ENCODE results near the gene PGBD5.
A peak's percentile ranks its signal among the peaks of the same experiment; 100 is the strongest.
"Not testable (repeated sequence)": the region's sequence is repeated elsewhere in the genome, so short reads cannot be mapped to it uniquely, and the experiment has no call there.

PGBD5 gene

DNA sequence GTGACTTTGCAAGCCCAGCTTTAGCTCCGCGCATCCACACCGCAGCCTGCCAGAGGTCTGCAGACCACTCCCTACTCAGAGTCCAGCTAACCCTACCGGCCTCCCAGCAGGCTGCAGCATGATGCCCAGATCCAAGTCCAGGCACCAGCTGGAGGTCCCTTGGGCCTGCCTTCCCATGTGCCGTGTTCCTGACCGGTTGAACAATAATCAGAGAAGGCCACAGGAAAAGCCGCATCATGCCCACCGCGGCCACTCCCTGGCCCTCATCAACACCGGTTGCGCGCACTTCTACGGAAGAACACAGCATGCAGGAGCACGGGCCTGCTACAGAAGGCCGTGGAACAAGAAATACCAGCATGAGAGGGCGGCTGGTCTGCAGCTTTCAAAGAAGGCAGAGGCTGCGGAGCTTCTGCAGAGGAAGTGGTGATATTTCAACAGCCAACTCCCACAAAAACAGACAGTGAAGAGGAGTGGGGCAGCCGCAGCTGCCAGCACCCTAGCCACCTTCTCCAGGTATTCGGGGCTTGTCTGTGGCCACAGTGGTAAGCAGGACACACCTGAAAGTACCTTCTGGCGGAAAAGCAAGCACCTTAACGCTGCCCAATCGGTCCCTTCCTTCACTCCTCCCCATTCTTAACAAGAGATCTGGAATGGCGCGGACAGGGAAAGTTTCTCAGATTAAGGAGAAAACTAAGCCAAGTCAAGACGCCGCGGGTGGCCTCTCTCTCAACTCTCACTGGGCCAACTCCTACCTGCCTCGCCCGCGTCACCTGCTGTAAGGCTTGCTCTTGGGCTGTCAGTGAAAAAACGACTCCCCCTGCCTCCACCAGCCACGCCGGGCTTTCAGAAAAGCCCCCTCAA, 1.5 kb downstream of the PGBD5 start:
- DNase-seq (ENCODE audit: low spot score), result no peak

DNA sequence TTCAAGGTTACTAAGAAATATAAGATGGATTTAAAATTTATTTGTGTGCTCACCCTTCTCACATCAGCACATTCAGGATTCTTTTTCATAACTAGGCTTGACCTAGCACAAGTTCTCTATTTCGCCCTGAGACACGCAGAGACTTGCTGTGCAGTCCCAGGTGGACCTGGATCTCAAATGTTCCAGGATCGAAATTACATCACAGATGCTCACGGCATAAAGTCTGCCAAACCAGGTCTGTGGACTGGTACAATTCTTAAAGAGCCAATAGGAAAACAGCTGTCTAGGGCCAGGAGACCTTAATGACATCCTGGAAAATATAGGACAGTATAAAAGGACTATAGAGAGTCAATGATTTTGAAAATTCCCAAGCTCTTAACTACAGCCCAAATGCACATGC, 2.2 kb downstream of the PGBD5 start:
- DNase-seq (ENCODE audit: low spot score), result no peak

DNA sequence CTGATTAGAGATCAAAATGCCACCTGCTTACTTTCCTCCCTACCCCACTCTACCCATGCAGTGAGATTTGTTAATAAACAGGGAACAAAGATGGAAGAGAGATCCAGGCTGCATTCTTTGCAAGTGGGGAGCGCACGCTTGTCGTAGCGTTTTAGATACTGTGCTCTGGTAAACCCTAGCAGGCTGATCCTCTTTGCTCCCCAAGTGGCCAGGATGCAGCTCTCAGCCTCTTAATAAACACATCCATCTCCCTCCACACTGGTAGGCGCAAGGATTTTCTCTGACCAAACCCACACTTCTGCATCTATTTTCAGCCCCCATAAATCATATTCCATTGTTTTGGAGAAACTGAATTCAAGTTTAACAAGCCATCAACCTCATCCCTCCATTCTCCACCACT, 2.9 kb downstream of the PGBD5 start:
- DNase-seq (ENCODE audit: low spot score), result no peak

DNA sequence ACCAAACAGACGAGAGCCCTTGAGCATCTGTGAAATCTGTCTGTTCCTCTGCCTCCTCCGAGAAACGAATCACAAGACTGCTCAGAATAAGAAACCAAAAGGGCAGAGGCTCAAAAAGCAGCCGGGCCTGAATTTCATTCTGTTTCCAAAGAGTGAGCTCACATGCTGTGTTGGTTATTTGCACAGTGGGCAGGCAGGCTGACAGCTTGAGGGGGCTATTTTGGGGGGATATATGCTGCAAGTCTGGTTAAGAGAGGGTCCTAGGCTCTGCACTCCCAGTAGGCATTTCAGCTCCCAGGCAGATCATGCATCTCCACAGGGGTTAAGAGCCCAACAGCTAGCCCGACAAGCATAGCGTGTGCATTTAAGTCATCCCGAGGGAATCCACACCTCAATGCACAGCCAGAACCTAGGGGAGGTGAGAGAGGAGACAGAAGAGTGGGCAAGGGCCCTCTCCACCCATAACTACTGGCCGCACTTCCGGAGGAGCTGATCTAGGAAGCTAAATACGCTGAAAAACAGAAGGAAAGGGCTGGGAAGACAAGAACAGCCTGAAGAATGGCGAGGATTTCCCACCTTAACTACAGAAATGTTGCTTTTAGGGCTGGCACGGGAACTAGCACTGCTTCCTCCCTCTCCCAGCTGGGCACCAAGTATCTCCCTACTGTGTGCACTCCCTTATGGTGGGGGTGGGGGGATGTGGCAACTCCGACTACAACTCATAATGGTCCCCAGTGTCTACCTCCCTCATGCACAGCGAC, 3.7 kb downstream of the PGBD5 start:
- no peak for DNase-seq (ENCODE audit: low spot score)

DNA sequence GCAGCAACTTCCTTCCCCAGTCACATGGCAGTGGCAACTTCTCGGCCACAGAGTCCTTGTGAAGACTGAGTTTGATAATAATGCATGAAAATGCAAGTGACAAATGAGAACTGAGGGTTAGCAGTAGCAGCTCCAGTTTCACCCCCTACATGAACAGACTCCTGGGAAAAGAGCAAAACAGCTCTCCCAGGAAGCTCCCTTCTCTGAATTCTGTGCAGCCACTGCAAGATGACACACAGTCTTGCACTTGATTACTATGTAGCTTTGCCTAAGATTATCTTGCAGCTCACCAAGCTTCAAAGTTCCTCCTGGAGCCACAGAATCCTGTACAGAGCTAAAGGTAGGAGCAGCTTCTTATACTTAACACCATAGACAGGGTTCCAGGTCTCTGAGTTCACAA, 4.7 kb downstream of the PGBD5 start:
- DNase-seq (ENCODE audit: low spot score), result peak; percentile 31

DNA sequence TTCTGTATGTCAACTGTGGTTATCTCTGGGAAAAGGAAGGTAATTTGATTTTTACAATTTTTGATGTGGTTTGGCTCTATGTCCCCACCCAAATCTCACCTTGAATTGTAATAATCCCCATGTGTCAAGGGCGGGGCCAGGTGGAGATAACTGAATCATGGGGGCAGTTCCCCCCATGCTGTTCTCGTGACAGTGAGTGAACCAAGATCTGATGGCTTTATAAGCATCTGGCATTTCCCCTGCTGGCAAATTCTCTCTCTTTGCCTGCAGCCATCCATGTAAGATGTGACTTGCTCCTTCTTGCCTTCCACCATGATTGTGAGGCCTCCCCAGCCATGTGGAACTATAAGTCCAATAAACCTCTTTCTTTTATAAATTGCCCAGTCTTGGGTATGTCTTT, 5.8 kb downstream of the PGBD5 start:
- not testable (repeated sequence) for DNase-seq (ENCODE audit: low spot score)

DNA sequence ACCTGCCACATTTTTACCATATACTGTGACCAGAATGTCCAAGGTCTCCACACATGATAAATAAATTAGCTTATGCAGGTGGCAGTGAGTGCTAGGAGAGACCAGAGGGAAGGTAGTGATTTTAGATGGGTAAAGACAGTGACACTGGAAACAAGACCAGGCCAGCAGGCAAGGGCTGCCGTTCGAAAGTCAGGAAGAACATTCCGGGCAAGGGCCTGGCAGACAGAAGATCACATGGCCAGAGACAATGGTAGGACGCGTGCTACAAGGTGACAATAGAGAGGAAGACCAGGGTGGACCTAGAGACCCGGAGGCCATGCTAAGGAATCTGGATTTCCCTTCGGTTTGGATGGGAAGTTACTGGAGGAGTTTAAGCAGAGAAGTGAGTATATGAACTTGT, 9.7 kb downstream of the PGBD5 start:
- no peak for DNase-seq (ENCODE audit: low spot score)

DNA sequence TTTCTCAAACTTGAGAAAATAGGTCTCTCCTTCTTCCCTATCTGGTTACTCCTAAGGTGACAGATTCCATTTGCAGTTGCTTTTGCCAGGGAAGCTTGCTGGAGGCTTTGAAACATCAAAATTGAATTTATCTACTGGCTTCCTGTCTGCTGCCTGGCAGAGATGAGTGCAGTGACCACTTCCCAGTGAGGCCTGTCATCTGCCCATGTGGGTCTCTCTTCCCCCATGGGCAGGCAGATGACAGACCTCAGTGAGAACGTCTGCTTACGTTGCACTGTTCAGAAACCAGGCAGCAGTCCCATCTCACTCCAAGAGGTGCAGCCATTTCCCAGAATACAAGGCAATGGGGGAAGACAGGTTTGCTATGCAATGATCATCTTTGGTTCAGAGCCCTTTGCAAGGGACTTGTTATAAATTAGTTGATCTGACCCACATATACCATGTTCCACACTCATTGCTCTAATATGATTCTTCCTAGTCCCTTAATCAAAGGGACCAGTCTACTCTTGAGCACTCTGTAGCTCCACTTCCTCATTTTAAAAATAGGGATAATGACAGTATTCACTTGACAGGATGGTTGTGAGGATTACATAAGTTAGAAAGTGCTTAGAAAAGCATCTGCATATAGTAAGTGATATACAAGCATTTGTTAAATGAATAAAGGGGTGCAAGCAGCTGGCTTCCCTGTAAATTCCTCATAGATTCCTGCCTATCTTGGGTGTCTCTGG, 10.6 kb downstream of the PGBD5 start:
- DNase-seq (ENCODE audit: low spot score), result no peak

DNA sequence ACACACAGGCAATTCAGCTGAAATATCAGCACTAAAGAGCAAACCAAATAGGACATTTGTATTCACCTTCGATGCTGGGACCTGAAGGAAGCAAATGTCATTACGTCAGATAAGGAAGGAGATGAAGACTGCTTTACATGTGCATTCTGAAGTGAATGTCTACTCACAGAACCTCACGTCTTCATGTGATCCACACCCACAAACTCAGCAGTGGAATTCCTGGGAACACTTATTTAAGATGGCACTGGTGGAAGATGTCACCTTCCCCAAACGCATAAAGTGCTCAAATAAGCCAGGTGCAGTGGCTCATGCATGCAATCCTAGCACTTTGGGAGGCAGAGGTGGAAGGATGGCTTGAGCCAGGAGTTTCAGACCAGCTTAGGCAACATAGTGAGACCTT, 11.4 kb downstream of the PGBD5 start:
- no peak for DNase-seq (ENCODE audit: low spot score)

DNA sequence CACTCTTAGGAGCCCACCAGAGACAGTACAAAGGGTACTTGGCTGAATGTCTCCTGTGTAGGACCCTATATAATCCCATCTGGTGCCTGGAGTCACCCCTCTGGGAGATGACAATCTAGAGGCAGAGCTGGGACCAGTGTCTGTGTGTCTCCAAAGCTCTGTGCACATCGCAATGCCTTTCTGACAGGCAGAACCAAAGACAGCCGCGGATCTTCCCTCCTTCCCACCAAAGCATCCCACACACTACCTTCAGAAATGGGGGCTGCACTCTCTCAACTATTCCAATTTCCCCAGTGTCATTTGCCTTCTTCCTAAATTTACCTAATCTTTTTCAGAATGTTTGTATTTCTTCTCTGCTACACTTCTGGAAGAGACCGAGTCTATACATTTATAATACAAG, 12.0 kb downstream of the PGBD5 start:
- no peak for DNase-seq (ENCODE audit: low spot score)

DNA sequence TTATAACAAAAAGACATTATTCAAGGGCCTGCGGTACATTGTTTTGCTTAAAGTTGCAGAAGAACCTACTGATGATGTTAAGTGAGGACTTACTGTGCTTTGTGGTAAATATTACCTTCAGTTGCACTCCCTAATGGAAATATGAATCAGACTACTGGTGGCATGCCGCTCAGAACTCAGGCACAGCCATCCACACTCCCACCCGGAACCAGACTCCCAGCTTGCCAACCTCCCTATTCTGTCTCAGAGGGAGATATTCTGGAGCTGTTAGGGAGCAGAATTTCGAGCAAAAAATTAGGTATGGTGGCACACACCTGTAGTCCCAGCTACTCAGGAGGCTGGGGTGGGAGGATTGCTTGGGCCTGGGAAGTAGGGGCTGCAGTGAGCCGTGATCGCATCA, 13.1 kb downstream of the PGBD5 start:
- DNase-seq (ENCODE audit: low spot score), result no peak

DNA sequence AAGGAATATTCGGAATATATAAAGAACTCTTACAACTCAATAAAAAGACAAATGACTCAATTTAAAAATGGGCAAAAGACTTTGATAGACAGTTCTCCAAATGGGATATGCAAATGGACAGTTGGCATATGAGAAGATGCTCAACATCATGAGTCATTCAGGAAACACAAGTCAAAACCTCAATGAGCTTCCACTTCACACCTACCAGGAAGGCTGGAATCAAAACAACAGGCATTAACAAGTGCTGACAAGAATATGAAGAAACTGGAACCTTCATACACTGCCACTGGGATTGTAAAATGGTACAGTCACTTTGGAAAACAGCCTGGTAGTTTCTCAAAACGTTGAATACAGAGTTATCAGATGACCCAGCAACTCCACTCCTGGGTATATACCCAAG, 17.2 kb downstream of the PGBD5 start:
- no peak for DNase-seq (ENCODE audit: low spot score)

DNA sequence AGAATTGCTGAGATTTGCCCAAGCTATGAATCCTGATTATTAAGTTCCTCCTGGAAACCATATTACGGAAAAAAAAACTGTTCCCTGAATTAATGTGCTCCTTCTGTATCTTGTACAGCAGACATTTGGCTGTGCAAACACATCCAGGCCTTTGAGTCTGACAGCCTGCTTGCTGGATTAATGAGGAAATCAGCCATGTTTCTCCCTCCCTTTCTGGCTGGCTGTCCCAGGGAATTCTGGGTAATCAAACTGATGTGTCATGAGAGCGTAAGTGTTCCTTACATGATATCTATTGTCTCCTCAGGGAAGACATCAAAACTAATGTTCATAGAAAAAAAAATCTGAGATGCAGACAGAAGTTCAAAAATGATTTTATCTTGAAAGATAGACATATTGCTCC, 18.8 kb downstream of the PGBD5 start:
- no peak for DNase-seq (ENCODE audit: low spot score)

DNA sequence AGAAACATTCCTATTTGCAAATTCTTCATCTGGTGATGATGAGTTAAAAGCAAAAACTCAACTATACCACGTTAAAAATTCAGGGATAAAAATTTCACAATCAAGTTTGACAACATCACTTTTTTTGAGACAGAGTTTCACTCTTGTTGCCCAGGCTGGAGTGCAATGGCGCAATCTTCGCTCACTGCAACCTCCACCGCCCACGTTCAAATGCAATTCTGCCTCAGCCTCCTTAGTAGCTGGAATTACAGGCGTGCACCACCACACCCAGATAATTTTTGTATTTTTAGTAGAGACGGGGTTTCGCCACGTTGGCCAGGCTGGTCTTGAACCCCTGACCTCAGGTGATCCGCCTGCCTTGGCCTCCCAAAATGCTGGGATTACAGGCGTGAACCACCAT, 19.4 kb downstream of the PGBD5 start:
- not testable (repeated sequence) for DNase-seq (ENCODE audit: low spot score)

DNA sequence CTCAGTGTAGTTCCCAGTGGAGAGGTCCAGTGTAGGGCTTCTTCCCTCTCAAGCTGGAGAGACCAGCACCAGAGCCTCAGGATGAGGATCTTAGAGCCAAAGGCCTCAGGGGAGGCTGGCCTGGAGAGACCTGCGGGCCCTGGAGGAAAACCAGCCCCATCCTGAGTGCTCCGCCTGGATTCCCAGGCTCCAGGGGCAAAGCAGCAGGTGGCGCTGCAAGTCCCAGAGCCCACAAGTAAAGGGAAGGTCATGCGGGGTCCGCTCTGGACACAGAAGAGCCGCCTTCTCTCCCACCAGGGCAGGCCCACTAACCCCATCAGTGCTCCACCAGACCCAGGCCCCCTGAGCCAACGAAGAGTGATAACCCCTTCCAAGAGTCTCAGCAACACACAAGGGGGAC, 22.7 kb downstream of the PGBD5 start:
- no peak for DNase-seq (ENCODE audit: low spot score)

DNA sequence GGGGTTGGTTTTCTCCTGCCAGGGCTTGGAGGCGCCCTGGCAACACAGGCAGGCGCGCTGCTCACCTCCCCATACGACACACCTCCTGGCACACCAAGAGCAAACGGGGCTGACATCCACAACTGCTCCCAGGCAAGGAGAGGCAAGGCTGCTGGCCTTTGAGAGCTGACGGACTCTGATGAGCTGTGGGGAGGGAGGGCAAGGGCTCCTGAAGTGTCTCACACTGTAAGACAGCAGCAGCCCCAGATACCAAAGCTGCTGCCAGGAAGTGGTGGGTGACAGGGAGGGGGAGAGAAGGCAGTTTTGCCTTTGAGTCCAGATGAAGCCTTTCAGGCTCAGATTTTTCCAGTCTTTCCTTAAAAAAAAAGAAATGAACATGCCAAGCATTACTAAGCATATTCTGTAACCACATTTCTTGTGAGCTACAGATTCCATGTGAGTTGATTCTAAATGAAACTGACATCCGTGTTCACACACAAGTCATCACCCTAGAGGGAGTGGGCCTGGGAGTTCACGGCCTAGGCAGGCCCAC, 24.3 kb downstream of the PGBD5 start:
- no peak for DNase-seq (ENCODE audit: low spot score)

DNA sequence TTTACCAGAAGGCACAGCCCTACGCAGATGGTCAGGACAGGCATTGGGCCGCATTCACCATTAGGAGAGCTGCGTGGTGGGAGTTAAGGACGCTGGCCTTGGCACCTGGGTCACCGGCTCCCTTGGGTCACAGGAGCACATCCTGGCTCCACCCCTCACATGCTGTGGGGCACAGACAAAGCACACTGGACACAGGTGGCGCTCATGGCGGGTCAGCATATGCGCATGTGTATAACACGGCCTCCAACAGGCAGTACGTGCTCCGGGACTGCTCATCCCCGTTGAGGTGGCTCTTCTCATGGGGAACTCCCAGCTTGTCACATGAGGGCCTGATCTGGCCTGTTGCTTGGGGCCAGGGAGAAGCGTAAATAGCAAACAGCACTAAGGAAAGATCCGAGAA, 25.0 kb downstream of the PGBD5 start:
- DNase-seq (ENCODE audit: low spot score), result no peak

DNA sequence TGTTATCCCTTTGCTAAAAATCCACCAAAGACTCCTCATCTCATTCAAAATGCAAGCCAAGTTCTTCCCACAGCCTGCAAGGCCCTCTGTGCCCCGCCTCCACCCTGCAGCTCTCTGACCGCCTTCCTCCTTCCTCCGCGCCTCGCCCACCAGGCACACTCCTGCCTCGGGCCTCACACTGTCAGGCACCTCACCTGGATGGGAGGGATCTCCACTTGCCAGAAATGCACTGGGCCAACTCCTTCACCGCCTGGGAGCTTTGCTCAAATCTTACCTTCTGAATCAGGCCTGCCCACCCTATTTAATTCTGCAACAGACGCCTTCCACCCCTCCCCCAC, 26.2 kb downstream of the PGBD5 start:
- no peak for DNase-seq (ENCODE audit: low spot score)

DNA sequence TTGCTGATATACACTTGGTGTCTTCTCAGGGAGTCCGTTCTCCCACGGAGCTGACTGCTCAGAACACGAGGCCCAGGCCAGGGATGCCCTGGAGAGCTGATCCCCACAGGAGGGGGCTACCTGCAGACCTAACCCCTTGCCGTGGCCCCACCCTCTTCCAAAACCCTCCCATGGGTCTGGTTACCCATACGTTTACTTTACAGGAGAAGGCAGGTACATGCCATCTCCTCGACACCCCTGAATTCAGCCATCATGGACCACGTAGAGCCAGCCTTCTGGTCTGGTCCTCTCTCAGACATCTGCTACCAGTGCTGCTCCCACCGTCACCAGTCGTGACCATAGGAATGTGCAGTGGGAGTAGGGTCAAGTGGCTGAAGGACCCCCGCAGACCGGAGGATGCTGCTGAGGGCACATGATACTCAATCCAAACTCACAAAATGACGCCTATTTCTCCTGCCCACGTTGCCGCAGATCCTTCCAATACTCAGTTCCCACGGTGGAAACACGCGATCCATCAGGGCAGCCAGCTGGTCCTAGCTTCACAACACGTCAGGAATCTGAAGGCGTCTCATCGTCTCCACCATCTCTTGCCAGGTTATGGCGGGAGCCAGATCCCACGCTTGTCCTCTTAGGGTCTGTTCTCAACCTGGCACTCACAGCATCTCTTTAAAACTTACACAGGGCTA, 26.7 kb downstream of the PGBD5 start:
- DNase-seq (ENCODE audit: low spot score), result no peak

DNA sequence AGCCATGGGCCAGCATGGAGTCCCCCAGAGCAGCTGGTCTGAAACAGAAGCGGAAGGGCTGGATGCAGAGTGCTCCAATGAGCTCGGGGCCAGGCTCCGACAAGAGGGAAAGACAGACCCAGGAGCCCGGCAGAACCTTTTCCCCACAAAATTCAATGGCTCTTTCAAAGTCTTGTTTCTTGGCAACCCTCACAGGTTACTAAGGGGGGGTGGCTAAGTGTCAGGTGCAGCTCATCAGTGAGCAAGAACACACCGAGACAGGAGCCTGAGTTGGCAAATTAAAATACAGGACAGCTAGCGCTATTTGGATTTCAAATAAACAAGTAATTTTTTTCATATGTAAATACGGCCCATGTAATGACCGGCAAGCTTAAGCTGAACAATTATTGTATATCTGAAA, 27.3 kb downstream of the PGBD5 start:
- DNase-seq (ENCODE audit: low spot score), result no peak

DNA sequence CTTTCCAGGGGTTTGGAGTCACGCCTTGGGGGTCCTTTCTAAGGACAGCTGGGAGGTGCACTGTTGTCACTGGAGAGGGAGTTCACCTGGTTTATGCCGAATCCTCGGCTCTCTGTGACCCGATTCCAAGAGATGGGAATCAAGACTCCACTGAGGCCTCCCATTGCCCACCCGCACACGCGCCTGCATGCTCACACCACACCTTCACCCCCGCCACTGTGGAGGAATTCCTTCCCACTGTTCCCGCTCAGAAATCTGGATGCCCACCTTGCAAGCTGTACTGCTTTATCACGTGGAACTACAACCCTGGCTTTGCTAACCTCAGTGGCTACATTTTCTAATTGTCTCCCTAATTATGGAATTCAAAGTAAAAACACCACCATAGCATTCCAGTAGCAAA, 29.2 kb downstream of the PGBD5 start:
- no peak for DNase-seq (ENCODE audit: low spot score)

DNA sequence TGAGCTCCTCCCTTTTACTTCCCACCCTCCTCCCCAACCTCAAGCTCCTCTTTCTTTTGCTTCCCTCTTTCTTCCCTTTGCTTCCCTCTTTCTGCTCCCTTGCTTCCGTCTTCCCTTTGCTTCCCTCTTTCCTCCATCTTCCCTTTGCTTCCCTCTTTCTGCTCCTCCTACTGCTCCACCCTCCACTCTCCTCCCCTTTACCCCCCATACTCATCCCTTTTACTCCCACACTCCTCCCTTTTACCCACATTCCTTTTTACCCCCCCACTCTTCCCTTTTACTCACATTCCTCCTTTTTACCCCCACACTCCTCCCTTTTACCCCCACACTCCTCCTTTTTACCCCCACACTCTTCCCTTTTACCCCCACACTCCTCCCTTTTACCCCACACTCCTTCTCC, 30.2 kb downstream of the PGBD5 start:
- no peak for DNase-seq (ENCODE audit: low spot score)
